HG03103 (cell line): Measurements from ENCODE around the gene TMEM38A.

Experiments
- ATAC-seq: cut with Tn5 transposase; IDR thresholded peaks from one replicate; pipeline ENCODE4 v1.9.1; 2021; ENCODE audit warnings: low read depth; ENCODE audit not compliant: unreplicated experiment

The TMEM38A gene

GRCh38 chr19:16739546-16739945 lies 78.6 kb downstream of the TMEM38A start:
- ATAC-seq = no peak
